ACC112 (cell line): ENCODE results near the gene CDKN3.
A peak's percentile ranks its signal among the peaks of the same experiment; 100 is the strongest.
"Not testable (repeated sequence)": the region's sequence is repeated elsewhere in the genome, so short reads cannot be mapped to it uniquely, and the experiment has no call there.

Experiments used
- H2AFZ ChIP-seq: fragments of 200-600 bp; sonication (generic); one replicate; pipeline ENCODE4 v1.6.0; 2017; ENCODE audit warnings: antibody characterized with exemption, low read length; ENCODE audit not compliant: unreplicated experiment
- H3K27ac ChIP-seq: fragments of 200-600 bp; sonication (generic); 2 replicates; pipeline ENCODE4 v1.5.1; 2014; ENCODE audit warnings: low read depth, mild to moderate bottlenecking, antibody characterized with exemption, low read length, moderate library complexity
- H3K27me3 ChIP-seq: fragments of 200-600 bp; sonication (generic); 2 replicates; pipeline ENCODE4 v1.6.1; 2014; ENCODE audit warnings: mild to moderate bottlenecking, antibody characterized with exemption, low read length, moderate library complexity, mixed read lengths; ENCODE audit not compliant: insufficient read depth
- H3K36me3 ChIP-seq: fragments of 200-600 bp; sonication (generic); 2 replicates; pipeline ENCODE4 v1.6.1; 2016; ENCODE audit warnings: mild to moderate bottlenecking, antibody characterized with exemption, low read length, moderate library complexity, mixed read lengths; ENCODE audit not compliant: insufficient read depth
- H3K4me1 ChIP-seq: fragments of 200-600 bp; sonication (generic); one replicate; pipeline ENCODE4 v1.6.1; 2016; ENCODE audit warnings: low read length, mixed read lengths; ENCODE audit not compliant: insufficient read depth, unreplicated experiment, control insufficient read depth
- H3K4me3 ChIP-seq: fragments of 200-600 bp; sonication (generic); 2 replicates; pipeline ENCODE4 v1.5.1; 2014; ENCODE audit warnings: mild to moderate bottlenecking, low read depth, low read length
- H3K79me2 ChIP-seq: fragments of 200-600 bp; sonication (generic); one replicate; pipeline ENCODE4 v1.6.0; 2016; ENCODE audit warnings: low read length; ENCODE audit not compliant: control insufficient read depth, unreplicated experiment, insufficient read depth

Gene CDKN3

DNA sequence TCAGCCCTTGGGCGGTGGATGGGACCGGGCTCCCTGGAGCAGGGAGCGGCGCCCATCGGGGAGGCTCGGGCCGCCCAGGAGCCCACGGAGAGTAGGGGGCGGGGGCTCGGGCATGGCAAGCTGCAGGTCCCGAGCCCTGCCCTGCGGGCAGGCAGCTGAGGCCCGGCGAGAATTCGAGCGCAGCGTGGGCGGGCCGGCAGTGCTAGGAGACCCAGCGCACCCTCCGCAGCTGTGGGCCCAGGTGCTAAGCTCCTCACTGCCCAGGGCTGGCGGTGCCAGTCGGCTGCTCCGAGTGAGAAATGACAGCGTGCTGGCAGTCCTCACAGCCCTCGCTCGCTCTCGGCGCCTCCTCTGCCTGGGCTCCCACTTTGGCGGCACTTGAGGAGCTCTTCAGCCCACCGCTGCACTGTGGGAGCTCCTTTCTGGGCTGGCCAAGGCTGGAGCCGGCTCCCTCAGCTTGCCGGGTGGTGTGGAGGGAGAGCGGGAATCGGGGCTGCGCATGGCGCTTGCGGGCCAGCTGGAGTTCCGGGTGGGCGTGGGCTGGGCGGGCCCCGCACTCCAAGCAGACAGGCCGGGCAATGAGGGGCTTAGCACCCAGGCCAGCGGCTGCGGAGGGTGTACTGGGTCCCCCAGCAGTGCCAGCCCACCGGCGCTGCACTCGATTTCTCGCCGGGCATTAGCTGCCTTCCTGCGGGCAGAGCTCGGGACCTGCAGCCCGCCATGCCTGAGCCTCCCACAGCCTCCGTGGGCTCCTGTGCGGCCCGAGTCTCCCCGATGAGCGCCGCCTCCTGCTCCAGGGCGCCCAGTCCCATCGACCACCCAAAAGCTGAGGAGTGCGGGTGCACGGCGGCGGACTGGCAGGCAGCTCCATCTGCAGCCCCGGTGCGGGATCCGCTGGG lies 3.6 kb upstream of the CDKN3 start:
- H3K79me2 ChIP-seq, H3K36me3 ChIP-seq, H3K27ac ChIP-seq, H3K4me1 ChIP-seq, H3K27me3 ChIP-seq, H2AFZ ChIP-seq, H3K4me3 ChIP-seq: not testable (repeated sequence)

DNA sequence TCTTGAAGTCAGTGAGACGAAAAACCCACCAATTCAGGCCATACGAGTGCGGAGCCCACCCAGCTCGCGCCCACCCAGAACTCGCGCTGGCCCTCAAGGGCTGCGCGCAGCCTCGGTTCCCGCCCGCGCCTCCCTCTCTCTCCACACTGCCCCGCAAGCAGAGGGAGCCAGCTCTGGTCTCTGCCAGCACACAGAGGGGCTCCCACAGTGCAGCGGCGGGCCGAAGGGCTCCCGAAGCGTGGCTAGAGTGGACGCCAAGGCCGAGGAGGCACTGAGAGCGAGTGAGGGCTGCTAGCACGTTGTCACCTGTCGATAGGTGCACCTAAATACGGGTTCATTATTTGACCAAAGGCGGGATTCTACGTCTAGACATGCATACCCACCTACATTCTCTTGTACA lies 2.2 kb upstream of the CDKN3 start:
- H3K4me1 ChIP-seq: peaks cover 21% of the 10 kb centered on the region
- peaks cover 19% of the 10 kb centered on the region for H3K79me2 ChIP-seq
- H3K4me3 ChIP-seq: no peak overlapping the region
- H3K27ac ChIP-seq: no peak overlapping the region
- H2AFZ ChIP-seq: no peak overlapping the region
- no peaks in the 10 kb centered on the region for H3K36me3 ChIP-seq
- no peaks in the 10 kb centered on the region for H3K27me3 ChIP-seq

DNA sequence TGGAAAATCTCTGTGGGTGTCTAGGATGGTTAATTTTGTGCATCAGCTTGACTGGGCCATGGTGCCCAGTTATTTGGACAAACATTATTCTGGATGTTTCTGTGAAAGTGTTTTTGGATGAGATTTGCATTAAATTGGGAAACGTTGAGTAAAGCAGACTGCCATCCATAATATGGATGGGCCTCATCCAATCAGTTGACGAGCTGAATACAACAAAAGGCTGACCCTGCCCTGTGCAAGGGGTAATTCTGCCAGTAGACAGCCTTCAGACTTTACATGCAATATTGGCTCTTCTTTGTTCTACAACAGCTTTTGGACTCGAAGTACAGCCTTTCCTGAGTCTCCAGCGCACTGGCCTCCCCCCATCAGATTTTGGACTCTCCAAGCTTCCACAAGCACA lies 1.5 kb upstream of the CDKN3 start:
- no peaks in the 10 kb centered on the region for H3K36me3 ChIP-seq
- no peak overlapping the region for H3K4me3 ChIP-seq
- H3K4me1 ChIP-seq: peaks cover 21% of the 10 kb centered on the region
- H3K27me3 ChIP-seq: no peaks in the 10 kb centered on the region
- no peak overlapping the region for H3K27ac ChIP-seq
- peaks cover 19% of the 10 kb centered on the region for H3K79me2 ChIP-seq
- no peak overlapping the region for H2AFZ ChIP-seq

DNA sequence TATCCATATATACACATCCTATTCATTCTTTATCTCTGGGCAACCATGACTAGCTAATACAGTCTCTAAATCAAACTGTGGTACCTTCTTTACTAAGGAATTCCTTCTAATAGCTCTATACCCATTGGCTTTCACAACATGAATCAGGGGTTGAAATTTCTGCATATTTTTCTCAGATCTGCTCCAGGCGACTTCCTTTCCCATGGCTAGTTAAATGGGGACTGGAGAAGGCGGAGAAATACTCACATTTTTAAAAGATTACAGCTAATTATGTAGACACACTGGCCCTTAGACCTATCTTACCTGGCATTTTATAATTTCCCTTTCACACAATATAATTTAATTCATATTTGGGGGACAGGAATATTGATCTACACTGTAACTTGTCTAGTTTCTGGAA lies 1.1 kb upstream of the CDKN3 start:
- no peaks in the 10 kb centered on the region for H3K36me3 ChIP-seq
- H2AFZ ChIP-seq: no peak overlapping the region
- H3K4me3 ChIP-seq: no peak overlapping the region; the same call in 1 of the 2 replicates
- no peak overlapping the region for H3K27ac ChIP-seq
- H3K4me1 ChIP-seq: peaks cover 21% of the 10 kb centered on the region
- H3K27me3 ChIP-seq: no peaks in the 10 kb centered on the region
- peaks cover 22% of the 10 kb centered on the region for H3K79me2 ChIP-seq

DNA sequence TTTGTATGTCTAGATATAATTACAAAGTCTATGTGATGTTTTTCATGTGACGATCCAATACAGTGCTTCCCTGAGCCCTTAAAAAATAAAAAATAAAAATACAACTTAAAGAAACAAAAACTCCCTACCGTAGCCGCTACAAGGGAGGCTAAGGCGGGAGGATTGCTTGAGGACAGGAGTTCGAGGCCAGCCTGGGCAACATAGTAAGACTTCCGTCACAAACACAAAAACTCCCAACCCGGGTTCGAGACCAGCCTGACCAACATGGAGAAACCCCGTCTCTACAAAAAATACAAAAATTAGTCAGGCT lies 669 bp upstream of the CDKN3 start:
- H3K27ac ChIP-seq: no peak overlapping the region
- H3K4me3 ChIP-seq: peak overlapping the region; percentile 90
- no peaks in the 10 kb centered on the region for H3K36me3 ChIP-seq
- H3K27me3 ChIP-seq: no peaks in the 10 kb centered on the region
- H3K4me1 ChIP-seq: peaks cover 21% of the 10 kb centered on the region
- peak overlapping the region; percentile 71 for H2AFZ ChIP-seq
- peaks cover 22% of the 10 kb centered on the region for H3K79me2 ChIP-seq

DNA sequence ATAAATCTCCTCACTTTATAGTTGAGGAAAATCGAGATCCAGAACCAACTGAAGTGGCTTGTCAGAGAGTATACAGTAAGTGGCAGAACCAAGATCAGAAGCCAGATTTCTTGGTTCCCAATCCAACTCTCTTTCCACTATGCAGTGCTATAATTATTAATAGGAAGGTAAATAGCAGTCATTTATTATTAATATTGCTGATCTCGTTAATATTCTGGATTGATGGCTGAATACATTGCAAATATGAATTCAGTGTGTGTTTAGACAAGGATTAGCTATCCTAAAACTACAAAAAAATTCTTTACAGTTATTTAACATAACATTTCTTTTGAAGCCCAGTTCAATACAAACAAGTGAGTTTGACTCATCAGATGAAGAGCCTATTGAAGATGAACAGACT lies 2.8 kb downstream of the CDKN3 start:
- Histone ChIP-seq H3K4me3 (no peak overlapping the region), H3K27me3 (no peaks in the 10 kb centered on the region), H3K27ac (no peak overlapping the region), H3K79me2 (peaks cover 22% of the 10 kb centered on the region), H3K4me1 (peaks cover 21% of the 10 kb centered on the region), H3K36me3 (0 out of 2 replicates have a peak, but pooled peaks cover 4% of the 10 kb centered on the region), H2AFZ (no peak overlapping the region)

DNA sequence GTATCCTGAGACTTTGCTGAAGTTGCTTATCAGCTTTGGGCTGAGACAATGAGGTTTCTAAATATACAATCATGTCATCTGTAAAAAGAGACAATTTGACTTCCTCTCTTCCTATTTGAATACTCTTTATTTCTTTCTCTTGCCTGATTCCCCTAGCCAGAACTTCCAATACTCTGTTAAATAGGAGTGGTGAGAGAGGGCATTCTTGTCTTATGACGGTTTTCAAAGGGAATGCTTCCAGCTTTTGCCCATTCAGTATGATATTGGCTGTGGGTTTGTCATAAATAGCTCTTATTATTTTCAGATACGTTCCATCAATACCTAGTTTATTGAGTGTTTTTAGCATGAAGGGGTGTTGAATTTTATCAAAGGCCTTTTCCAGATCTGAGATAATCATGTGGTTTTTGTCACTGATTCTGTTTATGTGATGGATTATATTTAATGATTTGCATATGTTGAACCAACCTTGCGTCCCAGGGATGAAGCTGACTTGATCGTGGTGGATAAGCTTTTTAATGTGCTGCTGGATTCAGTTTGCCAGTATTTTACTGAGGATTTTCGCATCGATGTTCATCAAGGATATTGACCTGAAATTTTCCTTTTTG lies 6.7 kb downstream of the CDKN3 start:
- H3K27ac ChIP-seq, H3K36me3 ChIP-seq, H3K27me3 ChIP-seq, H3K4me1 ChIP-seq, H2AFZ ChIP-seq, H3K4me3 ChIP-seq: not testable (repeated sequence)
- H3K79me2 ChIP-seq: peaks cover 10% of the 10 kb centered on the region

DNA sequence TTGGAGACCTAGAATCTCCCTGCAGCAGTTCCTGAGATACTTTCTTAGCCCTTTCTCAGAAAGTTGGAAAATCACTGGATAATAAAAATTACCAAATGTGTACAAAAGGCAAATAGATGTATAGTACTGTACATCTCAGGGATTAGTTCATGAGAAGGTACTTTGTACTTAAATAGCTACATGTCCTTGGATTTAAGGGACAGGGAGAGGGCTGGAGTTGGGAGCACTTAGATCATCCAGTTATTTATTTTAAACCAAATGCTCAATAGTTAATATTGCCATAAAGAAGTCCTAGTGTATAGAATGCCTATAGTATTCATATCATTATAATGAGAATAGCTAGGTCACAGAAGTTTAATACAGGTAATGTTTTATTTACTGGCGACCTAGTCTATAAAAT lies 13.4 kb downstream of the CDKN3 start:
- Histone ChIP-seq H3K79me2 (no peaks in the 10 kb centered on the region), H3K27me3 (no peaks in the 10 kb centered on the region), H2AFZ (no peak overlapping the region), H3K36me3 (peaks cover 14% of the 10 kb centered on the region), H3K4me3 (no peak overlapping the region), H3K4me1 (no peaks in the 10 kb centered on the region), H3K27ac (no peak overlapping the region)

DNA sequence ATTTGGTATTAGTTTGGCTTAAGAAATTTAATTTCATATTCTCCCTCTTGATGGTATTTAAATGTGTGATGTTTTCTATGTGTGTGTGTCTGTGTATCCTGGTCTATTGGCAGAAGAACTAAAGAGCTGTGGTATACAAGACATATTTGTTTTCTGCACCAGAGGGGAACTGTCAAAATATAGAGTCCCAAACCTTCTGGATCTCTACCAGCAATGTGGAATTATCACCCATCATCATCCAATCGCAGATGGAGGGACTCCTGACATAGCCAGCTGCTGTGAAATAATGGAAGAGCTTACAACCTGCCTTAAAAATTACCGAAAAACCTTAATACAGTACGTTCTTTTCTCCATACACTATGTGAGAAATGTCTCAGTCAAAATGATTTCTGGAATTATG lies 14.6 kb downstream of the CDKN3 start:
- no peaks in the 10 kb centered on the region for H3K79me2 ChIP-seq
- no peak overlapping the region for H3K27ac ChIP-seq
- no peak overlapping the region for H3K4me3 ChIP-seq
- H3K4me1 ChIP-seq: no peaks in the 10 kb centered on the region
- H3K27me3 ChIP-seq: no peaks in the 10 kb centered on the region
- no peak overlapping the region for H2AFZ ChIP-seq
- H3K36me3 ChIP-seq: peaks cover 14% of the 10 kb centered on the region

DNA sequence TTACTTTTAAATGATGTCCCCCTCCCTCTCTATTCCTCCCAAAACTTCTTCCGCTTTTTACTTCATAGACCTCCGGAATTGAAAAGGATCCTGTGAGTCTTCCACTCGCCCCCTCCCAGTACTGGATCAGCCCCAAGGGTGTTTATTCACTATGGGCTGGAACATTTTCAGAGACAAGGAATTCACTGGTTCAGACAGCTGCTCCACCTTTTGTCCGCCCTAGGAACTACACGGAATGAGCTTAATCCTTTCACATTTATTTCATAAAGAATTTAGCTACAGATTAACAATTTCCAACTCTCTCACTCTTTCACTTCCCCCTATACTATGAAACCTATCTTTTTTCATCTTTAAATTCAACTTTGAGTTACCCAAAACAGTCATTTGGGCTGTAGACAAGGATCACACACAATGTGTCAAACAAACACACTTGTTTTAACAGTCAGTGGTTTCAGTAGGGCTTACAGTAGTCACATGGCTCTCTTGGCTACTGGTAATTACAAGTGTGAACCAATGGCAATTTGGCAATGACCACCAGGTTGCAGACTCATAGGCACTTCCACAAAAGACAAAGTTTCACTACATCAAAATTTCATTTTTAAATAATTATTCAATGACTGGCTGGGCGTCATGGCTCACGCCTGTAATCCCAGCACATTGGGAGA lies 23.8 kb downstream of the CDKN3 start:
- no peaks in the 10 kb centered on the region for H3K27me3 ChIP-seq

DNA sequence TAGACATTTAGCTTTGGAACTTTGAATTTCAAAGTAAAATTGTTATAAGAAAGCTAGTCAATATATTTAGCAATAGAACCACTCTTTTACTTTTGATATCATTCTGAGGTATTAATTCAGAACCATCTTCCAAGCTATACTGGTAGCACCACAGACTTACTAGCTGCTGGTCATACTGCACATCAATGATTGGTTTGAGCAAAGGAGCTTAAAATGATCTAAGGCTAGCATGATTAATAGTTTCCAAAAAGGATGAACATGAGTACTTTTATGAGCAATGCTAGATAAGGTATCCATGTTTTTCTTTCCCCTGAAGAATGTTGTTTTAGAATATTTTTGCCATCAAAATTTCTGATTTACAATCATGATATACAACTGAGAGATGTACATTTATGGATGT lies 27.2 kb downstream of the CDKN3 start:
- H3K79me2 ChIP-seq: peaks cover 5% of the 10 kb centered on the region
- no peak overlapping the region for H2AFZ ChIP-seq
- peaks cover 40% of the 10 kb centered on the region for H3K36me3 ChIP-seq
- peaks cover 9% of the 10 kb centered on the region for H3K4me1 ChIP-seq
- peak overlapping the region; percentile 1; the same call in 1 of the 2 replicates for H3K27ac ChIP-seq
- no peak overlapping the region for H3K4me3 ChIP-seq
- H3K27me3 ChIP-seq: no peaks in the 10 kb centered on the region

More for the DNA sequence above, 23.8 kb downstream of the CDKN3 start:
- no peak overlapping the region for H2AFZ ChIP-seq
- H3K4me3 ChIP-seq: no peak overlapping the region
- H3K36me3 ChIP-seq: peaks cover 14% of the 10 kb centered on the region
- H3K79me2 ChIP-seq: no peaks in the 10 kb centered on the region
- H3K4me1 ChIP-seq: peaks cover 9% of the 10 kb centered on the region
- H3K27ac ChIP-seq: no peak overlapping the region
